Suppressor macrophage (primary cell): Measurements from ENCODE around the gene HOXD12.

Experiments used
- DNase-seq, 4 experiments: peaks; one replicate each; pipeline ENCODE4 v3.0.0-alpha.2; 2020 to 2022

HOXD12 gene

GRCh38 chr2:176080540-176081375 lies 18.8 kb upstream of the HOXD12 start:
- DNase-seq: peak in 1 of 4 experiments; percentile 16

GRCh38 chr2:176081376-176081836 lies 18.2 kb upstream of the HOXD12 start:
- no peak for DNase-seq

GRCh38 chr2:176081837-176082524 lies 17.6 kb upstream of the HOXD12 start:
- DNase-seq: no peak

- no peak for DNase-seq
Observed at GRCh38 chr2:176082525-176082823, 17.1 kb upstream of the HOXD12 start.

- no peak for DNase-seq
Observed at GRCh38 chr2:176082824-176083751, 16.5 kb upstream of the HOXD12 start.

DNA sequence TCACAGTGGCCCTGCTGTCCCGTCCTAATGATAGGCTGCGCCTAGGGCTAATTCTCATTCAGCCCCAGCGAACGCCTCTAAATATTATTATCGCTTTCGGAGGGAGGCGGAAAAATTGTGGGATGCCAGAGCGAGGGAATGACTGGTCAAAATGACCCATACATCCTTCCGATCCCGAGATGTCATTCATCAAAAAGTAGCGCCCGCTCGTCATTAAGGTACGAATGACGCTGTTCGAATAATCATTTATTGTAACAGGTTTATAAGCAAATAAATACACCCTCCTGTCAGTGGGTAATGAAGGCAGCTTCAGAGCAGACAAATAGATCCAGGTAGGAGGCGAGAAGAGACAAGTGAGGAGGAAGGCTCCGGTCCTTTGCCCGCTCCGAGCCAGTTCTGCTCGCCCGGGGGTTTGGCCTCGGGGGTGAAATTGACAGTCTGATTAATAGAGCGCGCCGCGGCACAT lies 15.8 kb upstream of the HOXD12 start, which contains the start of gene EVX2:
TSS of gene EVX2 (minus strand) at position 167 of the 466 bp plus-strand sequence. CDS start 186 bp downstream, outside the sequence.
- DNase-seq: no peak

- DNase-seq: no peak
Observed at GRCh38 chr2:176084611-176085119, 14.9 kb upstream of the HOXD12 start.

GRCh38 chr2:176085120-176085788 lies 14.3 kb upstream of the HOXD12 start:
- DNase-seq: no peak

GRCh38 chr2:176085861-176086771 lies 13.5 kb upstream of the HOXD12 start:
- peak in 2 of 4 experiments; percentile 42 to 50 for DNase-seq

- DNase-seq: no peak
Observed at GRCh38 chr2:176087330-176088047, 12.1 kb upstream of the HOXD12 start.

DNA sequence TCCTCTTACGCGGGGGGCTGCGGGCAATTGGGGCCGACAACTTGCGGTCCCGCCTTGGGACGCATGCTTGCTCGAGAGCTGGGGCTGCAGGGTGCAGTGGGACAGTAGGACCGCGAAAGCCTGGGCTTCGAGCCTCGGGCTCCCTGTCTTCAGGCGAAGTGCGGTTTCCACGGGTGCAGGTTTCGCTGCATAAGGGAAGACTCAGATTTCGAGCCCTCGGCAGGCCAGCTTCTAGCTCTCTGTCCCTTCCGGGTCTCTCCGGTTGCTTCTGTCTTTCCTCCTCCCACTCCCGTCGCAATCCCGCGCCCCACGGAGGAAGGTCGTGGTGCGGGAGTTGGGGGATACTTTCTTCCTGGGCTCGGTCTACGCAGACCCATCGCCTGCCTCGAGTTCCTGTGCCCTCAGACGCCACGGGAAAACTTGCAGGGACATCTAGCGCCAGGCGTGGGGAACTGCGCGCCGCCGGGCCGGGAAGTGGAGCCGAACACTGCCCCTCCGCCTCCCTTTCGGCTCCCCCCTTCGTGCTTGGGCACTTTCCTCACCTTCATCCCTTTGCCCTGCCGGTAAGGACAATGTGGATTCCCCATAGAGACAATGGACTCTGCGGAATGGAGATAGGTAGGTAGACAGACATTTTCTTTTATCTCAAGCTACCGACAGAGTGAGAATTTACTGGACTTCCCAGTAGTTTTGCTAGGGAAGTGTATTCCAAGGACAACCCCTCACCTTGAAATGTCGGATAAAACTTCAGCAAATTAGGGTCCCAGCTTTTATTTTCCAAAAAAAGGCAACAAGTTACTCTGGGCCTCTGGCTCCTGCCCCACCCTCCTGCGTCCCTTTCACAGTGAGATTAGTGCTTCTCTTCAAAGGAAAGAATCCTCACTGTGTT lies 11.3 kb upstream of the HOXD12 start:
- peak; percentile 47 to 80 (median 67) for DNase-seq

- DNase-seq: no peak
Observed at GRCh38 chr2:176088937-176089842, 10.4 kb upstream of the HOXD12 start.

DNA sequence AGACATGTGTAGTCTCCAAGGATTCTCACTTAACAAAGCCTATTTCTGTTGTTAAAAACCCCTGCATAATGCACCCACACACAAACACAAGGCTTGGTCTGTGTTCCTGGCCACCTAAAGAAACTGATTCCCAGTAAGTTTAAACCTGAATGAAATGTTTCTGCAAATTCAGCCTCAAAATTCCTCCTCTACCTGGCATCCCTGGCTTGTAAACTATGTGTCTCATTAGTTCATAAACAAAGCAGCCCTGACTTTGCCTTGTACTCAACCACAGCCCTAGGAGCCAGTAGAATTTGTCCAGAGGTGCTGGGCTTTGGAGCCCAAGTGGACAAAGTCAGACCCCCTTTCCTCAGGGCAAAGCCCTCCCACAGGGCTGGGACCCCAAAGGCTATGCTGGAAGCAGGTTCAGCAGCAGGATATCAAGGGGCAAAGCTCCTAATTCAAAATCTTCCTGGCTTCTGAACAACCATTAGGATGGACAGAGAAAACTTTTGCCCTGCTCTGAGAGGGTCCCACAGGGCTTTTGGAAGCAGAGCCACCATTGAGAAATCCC lies 9.7 kb upstream of the HOXD12 start:
- no peak for DNase-seq

GRCh38 chr2:176090862-176091261 lies 8.7 kb upstream of the HOXD12 start:
- DNase-seq: no peak

- DNase-seq: no peak
Observed at GRCh38 chr2:176091329-176092258, 8.0 kb upstream of the HOXD12 start.
